ENCODE results near the gene PAN2.

Gene PAN2, protein sequence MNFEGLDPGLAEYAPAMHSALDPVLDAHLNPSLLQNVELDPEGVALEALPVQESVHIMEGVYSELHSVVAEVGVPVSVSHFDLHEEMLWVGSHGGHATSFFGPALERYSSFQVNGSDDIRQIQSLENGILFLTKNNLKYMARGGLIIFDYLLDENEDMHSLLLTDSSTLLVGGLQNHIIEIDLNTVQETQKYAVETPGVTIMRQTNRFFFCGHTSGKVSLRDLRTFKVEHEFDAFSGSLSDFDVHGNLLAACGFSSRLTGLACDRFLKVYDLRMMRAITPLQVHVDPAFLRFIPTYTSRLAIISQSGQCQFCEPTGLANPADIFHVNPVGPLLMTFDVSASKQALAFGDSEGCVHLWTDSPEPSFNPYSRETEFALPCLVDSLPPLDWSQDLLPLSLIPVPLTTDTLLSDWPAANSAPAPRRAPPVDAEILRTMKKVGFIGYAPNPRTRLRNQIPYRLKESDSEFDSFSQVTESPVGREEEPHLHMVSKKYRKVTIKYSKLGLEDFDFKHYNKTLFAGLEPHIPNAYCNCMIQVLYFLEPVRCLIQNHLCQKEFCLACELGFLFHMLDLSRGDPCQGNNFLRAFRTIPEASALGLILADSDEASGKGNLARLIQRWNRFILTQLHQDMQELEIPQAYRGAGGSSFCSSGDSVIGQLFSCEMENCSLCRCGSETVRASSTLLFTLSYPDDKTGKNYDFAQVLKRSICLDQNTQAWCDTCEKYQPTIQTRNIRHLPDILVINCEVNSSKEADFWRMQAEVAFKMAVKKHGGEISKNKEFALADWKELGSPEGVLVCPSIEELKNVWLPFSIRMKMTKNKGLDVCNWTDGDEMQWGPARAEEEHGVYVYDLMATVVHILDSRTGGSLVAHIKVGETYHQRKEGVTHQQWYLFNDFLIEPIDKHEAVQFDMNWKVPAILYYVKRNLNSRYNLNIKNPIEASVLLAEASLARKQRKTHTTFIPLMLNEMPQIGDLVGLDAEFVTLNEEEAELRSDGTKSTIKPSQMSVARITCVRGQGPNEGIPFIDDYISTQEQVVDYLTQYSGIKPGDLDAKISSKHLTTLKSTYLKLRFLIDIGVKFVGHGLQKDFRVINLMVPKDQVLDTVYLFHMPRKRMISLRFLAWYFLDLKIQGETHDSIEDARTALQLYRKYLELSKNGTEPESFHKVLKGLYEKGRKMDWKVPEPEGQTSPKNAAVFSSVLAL

DNA sequence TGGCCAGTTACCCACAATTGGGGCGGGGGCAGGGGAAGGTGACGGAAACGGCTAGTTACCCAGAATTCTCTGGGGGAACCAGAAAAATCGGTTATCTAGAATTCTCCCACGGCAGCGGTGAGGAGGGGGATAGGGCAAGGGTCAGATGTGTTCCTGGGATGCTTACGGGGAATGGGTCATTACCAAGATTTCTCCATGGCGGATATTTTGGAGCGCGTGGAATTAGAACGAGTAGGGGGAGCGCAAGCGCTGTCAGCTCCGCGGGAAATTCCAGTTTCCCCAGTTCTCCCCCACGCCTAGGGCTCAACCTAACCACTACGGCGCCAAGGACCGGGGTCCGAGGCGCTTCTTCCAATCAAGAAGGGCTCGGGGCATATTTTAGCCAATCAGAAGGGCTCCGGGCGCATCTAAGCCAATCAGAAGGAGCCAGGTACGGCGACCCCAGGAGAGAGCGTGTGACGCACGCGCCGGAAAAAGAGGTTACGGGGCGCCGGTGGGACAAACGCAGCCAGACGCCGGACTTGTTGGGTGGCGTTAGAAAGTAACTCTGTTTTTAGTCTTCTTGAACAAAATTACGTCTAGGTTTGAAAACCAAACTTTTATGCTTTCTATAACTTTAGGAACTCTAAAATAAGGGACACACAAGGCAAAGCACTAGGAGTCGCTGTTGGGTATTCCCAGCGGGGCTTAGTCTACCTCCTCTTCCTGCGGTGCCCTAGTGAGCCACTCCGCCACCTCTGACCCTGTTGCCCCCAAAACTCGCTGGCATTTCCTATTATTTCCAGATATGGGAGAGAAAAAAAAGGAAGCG is at the start of gene PAN2:
Gene PAN2, minus strand, starts transcription at position 322 of the 811 bp plus-strand sequence. CDS start 906 bp downstream, outside the sequence.
- Histone ChIP-seq H2AFZ (ENCODE audit: low read length, unreplicated experiment) (peak within 1 kb of the TSS; percentile 93), H3K4me3 (ENCODE audit: low read depth, low read length) (peak within 1 kb of the TSS; percentile 77), H3K27me3 (ENCODE audit: insufficient read depth, low read length) (no peaks in the 10 kb centered on the region), H3K36me3 (ENCODE audit: insufficient read depth, low read length) (no peaks in the 10 kb centered on the region), H3K4me1 (ENCODE audit: control insufficient read depth, insufficient read depth, low read length, unreplicated experiment) (peaks cover 8% of the 10 kb centered on the region), H3K27ac (ENCODE audit: low read depth, low read length) (peak within 1 kb of the TSS; percentile 91), H3K79me2 (ENCODE audit: control insufficient read depth, insufficient read depth, low read length, unreplicated experiment) (no peaks in the 10 kb centered on the region)

DNA sequence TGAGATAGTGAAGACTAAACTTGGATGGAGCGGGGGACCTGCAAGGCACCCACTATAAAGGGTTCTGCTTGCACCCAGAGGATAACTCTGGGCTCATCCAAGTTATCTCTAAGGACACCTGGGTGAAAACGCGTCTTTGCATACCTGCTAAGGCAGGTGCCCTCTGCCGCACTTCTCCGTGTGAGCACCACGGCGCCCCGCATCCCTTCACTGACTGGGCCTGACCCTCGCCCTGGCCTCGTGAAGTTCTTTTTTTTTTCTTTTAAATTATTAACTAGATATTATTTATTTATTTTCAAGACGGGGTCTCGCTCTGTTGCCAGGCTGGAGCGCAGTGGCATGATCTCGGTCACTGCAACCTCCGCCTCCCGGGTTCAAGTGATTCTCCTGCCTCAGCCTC is 48.8 kb upstream of the PAN2 start:
- no peaks in the 10 kb centered on the region for H3K36me3 ChIP-seq (ENCODE audit: insufficient read depth, low read length)
- H3K27me3 ChIP-seq (ENCODE audit: insufficient read depth, low read length), result no peaks in the 10 kb centered on the region; the same call in 1 of the 2 replicates
- peaks cover 14% of the 10 kb centered on the region for H3K4me1 ChIP-seq (ENCODE audit: control insufficient read depth, insufficient read depth, low read length, unreplicated experiment)
- H3K79me2 ChIP-seq (ENCODE audit: control insufficient read depth, insufficient read depth, low read length, unreplicated experiment), result no peaks in the 10 kb centered on the region
- H2AFZ ChIP-seq (ENCODE audit: low read length, unreplicated experiment), result no peak overlapping the region
- no peak overlapping the region for H3K27ac ChIP-seq (ENCODE audit: low read depth, low read length)
- H3K4me3 ChIP-seq (ENCODE audit: low read depth, low read length), result no peak overlapping the region

DNA sequence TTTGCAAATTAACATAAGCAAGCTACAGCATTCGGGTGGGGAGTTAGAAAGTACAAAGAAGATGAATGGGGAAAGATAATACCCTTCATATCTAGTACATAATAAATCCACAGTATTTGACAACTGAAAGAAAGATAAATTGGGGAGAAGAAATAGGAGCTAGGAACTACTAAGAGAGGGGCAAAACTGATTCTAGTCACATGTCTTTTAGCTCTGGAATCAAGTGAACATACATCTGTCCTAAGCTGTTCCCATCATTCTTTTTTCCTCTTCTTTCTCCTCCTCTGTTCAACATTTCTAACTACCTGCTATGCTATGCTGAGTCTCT is 44.2 kb upstream of the PAN2 start:
- Histone ChIP-seq H3K4me3 (ENCODE audit: low read depth, low read length) (no peak overlapping the region), H2AFZ (ENCODE audit: low read length, unreplicated experiment) (peak overlapping the region; percentile 10), H3K27ac (ENCODE audit: low read depth, low read length) (no peak overlapping the region), H3K79me2 (ENCODE audit: control insufficient read depth, insufficient read depth, low read length, unreplicated experiment) (no peaks in the 10 kb centered on the region), H3K27me3 (ENCODE audit: insufficient read depth, low read length) (no peaks in the 10 kb centered on the region), H3K36me3 (ENCODE audit: insufficient read depth, low read length) (no peaks in the 10 kb centered on the region), H3K4me1 (ENCODE audit: control insufficient read depth, insufficient read depth, low read length, unreplicated experiment) (no peaks in the 10 kb centered on the region)

DNA sequence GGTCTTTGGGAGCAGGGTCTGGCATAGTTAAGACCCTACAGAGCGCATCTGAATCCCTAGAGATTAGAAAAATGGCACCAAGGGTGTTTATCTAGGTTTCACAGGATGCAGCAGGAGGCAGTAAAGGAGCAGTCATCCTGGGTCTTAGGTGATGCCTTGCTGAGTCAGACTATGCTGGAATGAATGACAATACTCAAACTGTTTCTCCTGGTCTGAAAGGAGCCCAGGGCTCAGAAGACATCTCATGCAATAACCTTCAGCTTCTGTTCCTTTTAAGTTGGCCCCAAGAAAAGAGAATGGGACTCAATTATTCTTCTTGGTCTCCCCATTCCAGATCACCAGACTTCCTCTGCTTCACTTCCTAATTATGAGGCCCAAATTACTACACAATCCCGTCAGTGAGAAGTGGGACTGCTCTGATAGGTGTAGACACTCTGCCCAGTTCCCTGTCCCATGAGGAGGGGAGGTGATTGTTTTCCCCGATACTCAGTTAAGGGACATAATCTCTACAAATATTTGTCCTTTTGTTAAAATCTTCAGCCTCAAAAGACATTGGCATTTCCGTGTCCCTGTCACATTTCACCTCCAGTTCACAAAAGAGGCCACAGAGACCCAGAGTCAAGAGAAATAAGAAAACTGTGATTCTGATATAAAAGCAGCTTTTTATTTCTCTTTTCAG is 43.6 kb upstream of the PAN2 start:
- Histone ChIP-seq H3K79me2 (ENCODE audit: control insufficient read depth, insufficient read depth, low read length, unreplicated experiment) (no peaks in the 10 kb centered on the region), H3K27me3 (ENCODE audit: insufficient read depth, low read length) (no peaks in the 10 kb centered on the region), H3K4me3 (ENCODE audit: low read depth, low read length) (no peak overlapping the region), H2AFZ (ENCODE audit: low read length, unreplicated experiment) (peak overlapping the region; percentile 10), H3K36me3 (ENCODE audit: insufficient read depth, low read length) (no peaks in the 10 kb centered on the region), H3K27ac (ENCODE audit: low read depth, low read length) (no peak overlapping the region), H3K4me1 (ENCODE audit: control insufficient read depth, insufficient read depth, low read length, unreplicated experiment) (no peaks in the 10 kb centered on the region)

DNA sequence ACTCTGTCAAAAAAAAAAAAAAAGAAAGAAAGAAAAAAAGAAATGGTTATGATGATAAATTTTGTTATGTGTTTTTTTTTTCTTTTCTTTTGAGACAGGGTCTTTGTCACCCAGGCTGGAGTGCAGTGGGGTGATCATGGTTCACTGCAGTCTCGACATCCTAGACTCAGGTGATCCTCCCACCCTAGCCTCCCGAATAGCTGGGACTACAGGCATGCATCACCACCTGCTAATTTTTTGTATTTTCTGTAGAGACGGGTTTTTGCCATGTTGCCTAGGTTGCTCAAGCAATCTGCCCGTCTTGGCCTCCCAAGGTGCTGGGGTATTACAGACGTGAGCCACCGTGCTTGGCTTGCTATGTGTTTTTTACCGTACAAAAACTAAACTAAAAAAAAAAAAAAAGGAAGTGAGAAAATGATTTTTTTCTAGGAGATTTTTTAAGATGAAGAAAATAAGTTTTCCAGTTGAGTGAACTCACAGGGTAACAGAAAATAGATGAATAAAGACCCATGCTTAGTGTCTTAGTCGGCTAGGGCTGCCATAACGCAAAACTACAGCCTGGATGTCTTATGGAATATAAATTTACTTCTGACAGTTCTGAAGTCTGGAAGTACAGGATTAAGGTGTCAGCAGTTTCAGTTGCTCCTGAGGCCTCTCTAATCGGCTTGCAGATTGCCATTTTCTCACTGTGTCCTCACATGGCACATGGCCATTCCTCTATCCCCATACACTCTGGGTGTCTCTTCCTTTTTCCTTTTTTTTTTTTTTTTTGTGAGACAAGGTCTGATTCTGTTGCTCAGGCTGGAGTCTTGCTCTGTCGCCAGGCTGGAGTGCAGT is 42.0 kb upstream of the PAN2 start:
- H3K4me1 ChIP-seq (ENCODE audit: control insufficient read depth, insufficient read depth, low read length, unreplicated experiment), result no peaks in the 10 kb centered on the region
- H3K4me3 ChIP-seq (ENCODE audit: low read depth, low read length), result no peak overlapping the region
- H3K27me3 ChIP-seq (ENCODE audit: insufficient read depth, low read length), result no peaks in the 10 kb centered on the region
- H3K79me2 ChIP-seq (ENCODE audit: control insufficient read depth, insufficient read depth, low read length, unreplicated experiment), result no peaks in the 10 kb centered on the region
- H3K27ac ChIP-seq (ENCODE audit: low read depth, low read length), result no peak overlapping the region
- H3K36me3 ChIP-seq (ENCODE audit: insufficient read depth, low read length), result no peaks in the 10 kb centered on the region
- H2AFZ ChIP-seq (ENCODE audit: low read length, unreplicated experiment), result no peak overlapping the region

DNA sequence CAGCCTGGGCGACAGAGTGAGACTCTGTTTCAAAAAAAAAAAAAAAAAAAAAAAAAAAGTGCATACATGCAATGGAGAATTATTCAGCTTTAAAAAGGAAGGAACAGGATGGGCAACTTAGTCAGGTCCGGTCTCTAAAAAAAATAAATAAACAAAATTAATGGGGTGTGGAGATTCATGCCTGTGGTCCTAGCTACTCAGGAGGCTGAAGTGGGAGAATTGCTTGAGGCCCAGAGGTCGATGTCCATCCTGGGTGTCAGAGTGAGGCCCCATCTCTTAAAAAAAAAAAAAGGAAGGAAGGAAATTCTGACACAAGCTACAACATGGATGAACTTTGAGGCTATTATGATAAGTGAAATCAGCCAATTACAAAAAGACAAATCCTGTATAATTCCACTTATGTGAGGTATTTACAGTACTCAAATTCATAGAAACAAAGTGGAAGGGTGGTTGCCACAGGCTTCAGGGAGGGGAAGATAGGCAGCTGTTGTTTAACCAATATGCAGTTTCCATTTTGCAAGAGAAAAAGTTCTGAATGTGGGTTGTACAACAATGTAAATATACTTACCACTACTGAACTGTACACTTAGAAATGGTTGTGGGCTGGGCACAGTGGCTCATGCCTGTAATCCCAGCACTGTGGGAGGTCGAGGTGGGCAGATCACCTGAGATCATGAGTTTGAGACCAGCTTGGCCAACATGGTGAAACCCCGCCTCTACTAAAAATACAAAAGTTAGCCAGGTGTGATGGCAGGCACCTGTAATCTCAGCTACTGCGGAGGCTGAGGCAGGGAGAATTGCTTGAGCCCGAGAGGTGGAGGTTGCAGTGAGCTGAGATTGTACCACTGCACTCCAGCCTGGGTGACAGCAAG is 41.2 kb upstream of the PAN2 start:
- Histone ChIP-seq H2AFZ (ENCODE audit: low read length, unreplicated experiment) (no peak overlapping the region), H3K27ac (ENCODE audit: low read depth, low read length) (no peak overlapping the region)

DNA sequence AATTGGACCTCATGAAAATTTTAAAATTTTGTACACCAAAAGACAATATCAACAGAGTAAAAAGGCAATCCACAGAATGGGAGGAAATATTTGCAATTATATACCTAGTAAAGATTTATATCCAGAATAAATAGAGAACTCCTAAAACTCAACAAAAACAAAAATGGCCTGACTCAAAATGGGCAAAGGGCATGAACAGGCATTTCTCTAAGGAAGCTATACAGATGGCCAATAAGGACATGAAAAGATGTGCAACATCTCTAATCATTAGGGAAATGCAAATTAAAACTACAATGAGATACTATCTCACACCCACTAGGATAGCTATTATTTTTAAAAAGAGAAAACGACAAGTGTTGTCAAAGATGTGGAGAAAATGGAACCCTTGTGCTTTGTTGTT is 39.7 kb upstream of the PAN2 start:
- H3K79me2 ChIP-seq (ENCODE audit: control insufficient read depth, insufficient read depth, low read length, unreplicated experiment), result no peaks in the 10 kb centered on the region
- no peaks in the 10 kb centered on the region for H3K4me1 ChIP-seq (ENCODE audit: control insufficient read depth, insufficient read depth, low read length, unreplicated experiment)
- H3K27me3 ChIP-seq (ENCODE audit: insufficient read depth, low read length), result no peaks in the 10 kb centered on the region
- no peak overlapping the region for H3K27ac ChIP-seq (ENCODE audit: low read depth, low read length)
- no peak overlapping the region for H2AFZ ChIP-seq (ENCODE audit: low read length, unreplicated experiment)
- H3K4me3 ChIP-seq (ENCODE audit: low read depth, low read length), result no peak overlapping the region
- no peaks in the 10 kb centered on the region for H3K36me3 ChIP-seq (ENCODE audit: insufficient read depth, low read length)

More for the DNA sequence above, 41.2 kb upstream of the PAN2 start:
- Histone ChIP-seq H3K36me3 (ENCODE audit: insufficient read depth, low read length) (no peaks in the 10 kb centered on the region), H3K27me3 (ENCODE audit: insufficient read depth, low read length) (no peaks in the 10 kb centered on the region), H3K4me3 (ENCODE audit: low read depth, low read length) (no peak overlapping the region), H3K79me2 (ENCODE audit: control insufficient read depth, insufficient read depth, low read length, unreplicated experiment) (no peaks in the 10 kb centered on the region), H3K4me1 (ENCODE audit: control insufficient read depth, insufficient read depth, low read length, unreplicated experiment) (no peaks in the 10 kb centered on the region)

DNA sequence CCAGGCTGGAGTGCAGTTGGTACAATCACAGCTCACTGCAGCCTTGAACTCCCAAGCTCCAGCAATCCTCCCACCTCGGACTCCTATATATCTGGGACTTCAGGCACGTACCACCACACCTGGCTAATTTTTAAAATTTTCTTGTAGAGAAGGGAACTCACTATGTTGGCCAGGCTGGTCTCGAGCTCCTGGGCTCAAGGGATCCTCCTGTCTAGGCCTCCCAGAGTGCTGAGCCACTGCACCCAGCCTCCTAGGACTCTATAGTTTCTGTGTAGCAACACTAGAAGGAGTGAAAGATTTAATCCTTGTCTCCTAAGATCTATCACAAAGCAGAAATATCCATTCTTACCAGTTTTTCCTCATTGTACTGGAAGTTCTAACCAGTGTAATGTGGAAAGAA is 33.1 kb upstream of the PAN2 start:
- H3K79me2 ChIP-seq (ENCODE audit: control insufficient read depth, insufficient read depth, low read length, unreplicated experiment), result no peaks in the 10 kb centered on the region
- H3K36me3 ChIP-seq (ENCODE audit: insufficient read depth, low read length), result no peaks in the 10 kb centered on the region
- no peak overlapping the region for H3K27ac ChIP-seq (ENCODE audit: low read depth, low read length)
- no peaks in the 10 kb centered on the region for H3K4me1 ChIP-seq (ENCODE audit: control insufficient read depth, insufficient read depth, low read length, unreplicated experiment)
- no peak overlapping the region for H3K4me3 ChIP-seq (ENCODE audit: low read depth, low read length)
- no peak overlapping the region for H2AFZ ChIP-seq (ENCODE audit: low read length, unreplicated experiment)
- no peaks in the 10 kb centered on the region for H3K27me3 ChIP-seq (ENCODE audit: insufficient read depth, low read length)
